ENCODE results near the gene CNTNAP5.

DNA sequence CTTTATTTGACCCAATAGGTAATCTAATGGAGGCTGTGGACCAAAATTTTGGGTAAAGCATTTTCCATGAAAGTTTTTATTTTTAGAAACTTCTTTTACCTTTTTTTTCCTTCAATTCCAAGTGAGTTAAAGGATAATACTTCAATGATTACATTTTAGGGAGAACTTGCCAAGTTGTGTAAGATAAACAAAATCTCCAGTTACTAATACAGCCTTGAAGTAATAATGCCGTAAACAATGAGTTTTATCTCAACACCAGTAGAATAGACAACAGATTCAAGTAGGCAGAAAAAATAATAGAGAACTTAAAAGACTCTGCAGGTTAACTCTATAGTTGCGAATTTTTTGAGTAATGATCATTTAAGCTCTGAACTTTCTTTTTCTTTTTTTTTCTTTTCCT, 807.4 kb downstream of the CNTNAP5 start:
- TF ChIP-seq JUND (IDR thresholded peaks at IDR 0.05) (no peak), SP1 (IDR thresholded peaks at IDR 0.05) (no peak), YY1 (IDR thresholded peaks at IDR 0.05) (no peak), RXRA (IDR thresholded peaks at IDR 0.05) (no peak), RAD21 (IDR thresholded peaks at IDR 0.05) (no peak), EGR1 (IDR thresholded peaks at IDR 0.05; ENCODE audit: low read depth in 2 of 2) (no peak), HNF4G (IDR thresholded peaks at IDR 0.05) (no peak)
- TF ChIP-seq, protein P1, sequence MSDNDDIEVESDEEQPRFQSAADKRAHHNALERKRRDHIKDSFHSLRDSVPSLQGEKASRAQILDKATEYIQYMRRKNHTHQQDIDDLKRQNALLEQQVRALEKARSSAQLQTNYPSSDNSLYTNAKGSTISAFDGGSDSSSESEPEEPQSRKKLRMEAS (IDR thresholded peaks at IDR 0.05): no peak
- TF ChIP-seq, protein P2, sequence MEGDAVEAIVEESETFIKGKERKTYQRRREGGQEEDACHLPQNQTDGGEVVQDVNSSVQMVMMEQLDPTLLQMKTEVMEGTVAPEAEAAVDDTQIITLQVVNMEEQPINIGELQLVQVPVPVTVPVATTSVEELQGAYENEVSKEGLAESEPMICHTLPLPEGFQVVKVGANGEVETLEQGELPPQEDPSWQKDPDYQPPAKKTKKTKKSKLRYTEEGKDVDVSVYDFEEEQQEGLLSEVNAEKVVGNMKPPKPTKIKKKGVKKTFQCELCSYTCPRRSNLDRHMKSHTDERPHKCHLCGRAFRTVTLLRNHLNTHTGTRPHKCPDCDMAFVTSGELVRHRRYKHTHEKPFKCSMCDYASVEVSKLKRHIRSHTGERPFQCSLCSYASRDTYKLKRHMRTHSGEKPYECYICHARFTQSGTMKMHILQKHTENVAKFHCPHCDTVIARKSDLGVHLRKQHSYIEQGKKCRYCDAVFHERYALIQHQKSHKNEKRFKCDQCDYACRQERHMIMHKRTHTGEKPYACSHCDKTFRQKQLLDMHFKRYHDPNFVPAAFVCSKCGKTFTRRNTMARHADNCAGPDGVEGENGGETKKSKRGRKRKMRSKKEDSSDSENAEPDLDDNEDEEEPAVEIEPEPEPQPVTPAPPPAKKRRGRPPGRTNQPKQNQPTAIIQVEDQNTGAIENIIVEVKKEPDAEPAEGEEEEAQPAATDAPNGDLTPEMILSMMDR (IDR thresholded peaks at IDR 0.05; ENCODE audit: low read depth, low read length, missing input control): no peak
- TF ChIP-seq, protein P3, sequence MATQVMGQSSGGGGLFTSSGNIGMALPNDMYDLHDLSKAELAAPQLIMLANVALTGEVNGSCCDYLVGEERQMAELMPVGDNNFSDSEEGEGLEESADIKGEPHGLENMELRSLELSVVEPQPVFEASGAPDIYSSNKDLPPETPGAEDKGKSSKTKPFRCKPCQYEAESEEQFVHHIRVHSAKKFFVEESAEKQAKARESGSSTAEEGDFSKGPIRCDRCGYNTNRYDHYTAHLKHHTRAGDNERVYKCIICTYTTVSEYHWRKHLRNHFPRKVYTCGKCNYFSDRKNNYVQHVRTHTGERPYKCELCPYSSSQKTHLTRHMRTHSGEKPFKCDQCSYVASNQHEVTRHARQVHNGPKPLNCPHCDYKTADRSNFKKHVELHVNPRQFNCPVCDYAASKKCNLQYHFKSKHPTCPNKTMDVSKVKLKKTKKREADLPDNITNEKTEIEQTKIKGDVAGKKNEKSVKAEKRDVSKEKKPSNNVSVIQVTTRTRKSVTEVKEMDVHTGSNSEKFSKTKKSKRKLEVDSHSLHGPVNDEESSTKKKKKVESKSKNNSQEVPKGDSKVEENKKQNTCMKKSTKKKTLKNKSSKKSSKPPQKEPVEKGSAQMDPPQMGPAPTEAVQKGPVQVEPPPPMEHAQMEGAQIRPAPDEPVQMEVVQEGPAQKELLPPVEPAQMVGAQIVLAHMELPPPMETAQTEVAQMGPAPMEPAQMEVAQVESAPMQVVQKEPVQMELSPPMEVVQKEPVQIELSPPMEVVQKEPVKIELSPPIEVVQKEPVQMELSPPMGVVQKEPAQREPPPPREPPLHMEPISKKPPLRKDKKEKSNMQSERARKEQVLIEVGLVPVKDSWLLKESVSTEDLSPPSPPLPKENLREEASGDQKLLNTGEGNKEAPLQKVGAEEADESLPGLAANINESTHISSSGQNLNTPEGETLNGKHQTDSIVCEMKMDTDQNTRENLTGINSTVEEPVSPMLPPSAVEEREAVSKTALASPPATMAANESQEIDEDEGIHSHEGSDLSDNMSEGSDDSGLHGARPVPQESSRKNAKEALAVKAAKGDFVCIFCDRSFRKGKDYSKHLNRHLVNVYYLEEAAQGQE (IDR thresholded peaks at IDR 0.05): no peak
- TF ChIP-seq, protein P4, sequence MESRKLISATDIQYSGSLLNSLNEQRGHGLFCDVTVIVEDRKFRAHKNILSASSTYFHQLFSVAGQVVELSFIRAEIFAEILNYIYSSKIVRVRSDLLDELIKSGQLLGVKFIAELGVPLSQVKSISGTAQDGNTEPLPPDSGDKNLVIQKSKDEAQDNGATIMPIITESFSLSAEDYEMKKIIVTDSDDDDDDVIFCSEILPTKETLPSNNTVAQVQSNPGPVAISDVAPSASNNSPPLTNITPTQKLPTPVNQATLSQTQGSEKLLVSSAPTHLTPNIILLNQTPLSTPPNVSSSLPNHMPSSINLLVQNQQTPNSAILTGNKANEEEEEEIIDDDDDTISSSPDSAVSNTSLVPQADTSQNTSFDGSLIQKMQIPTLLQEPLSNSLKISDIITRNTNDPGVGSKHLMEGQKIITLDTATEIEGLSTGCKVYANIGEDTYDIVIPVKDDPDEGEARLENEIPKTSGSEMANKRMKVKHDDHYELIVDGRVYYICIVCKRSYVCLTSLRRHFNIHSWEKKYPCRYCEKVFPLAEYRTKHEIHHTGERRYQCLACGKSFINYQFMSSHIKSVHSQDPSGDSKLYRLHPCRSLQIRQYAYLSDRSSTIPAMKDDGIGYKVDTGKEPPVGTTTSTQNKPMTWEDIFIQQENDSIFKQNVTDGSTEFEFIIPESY (IDR thresholded peaks at IDR 0.05): no peak
